HG03039 (cell line): Measurements from ENCODE around the gene ANKMY1.

Experiments used
- ATAC-seq: cut with Tn5 transposase; IDR thresholded peaks from one replicate; pipeline ENCODE4 v1.9.1; 2021; ENCODE audit warnings: mild to moderate bottlenecking, moderate library complexity; ENCODE audit not compliant: unreplicated experiment

The ANKMY1 gene

DNA sequence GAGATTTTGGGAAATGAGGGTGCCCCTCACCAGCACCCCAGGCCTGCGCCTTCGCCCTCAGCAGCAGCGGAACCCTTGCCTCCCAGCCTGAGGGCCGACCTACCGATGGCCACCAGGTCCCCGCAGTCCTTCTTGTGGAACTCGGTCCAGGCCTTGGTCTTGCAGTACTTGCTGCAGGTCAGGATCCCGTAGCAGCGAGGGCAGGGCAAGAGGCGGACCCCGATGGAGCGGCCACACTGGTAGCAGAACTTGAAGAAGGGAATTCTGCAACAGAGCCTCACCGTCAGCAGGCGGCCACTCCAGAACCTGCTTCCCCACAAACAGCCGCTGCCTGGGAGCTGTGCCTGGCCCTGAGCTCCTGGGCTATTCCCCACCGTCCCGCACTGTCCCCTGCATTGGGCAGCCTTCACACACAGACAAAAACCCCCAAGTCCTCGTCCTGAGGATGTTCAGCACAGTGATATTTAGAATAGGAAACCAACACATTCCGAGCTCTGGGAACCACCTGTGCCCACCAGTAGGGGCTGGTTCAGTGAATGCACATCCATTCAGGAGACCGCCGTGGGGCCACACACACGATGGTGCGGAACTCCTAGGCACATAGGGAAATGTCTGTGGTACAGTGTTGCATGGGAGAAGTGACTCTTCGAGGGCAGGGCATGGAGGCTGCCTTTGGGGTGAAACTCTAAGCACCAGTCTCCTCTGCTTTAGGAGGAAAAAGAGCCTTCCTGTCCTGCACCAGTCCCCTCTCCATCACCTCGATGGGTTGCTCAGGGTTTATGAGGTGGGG lies 76.8 kb downstream of the ANKMY1 start:
- no peak for ATAC-seq

GRCh38 chr2:240479111-240479501 lies 78.7 kb downstream of the ANKMY1 start:
- ATAC-seq = no peak

- no peak for ATAC-seq
These were observed 79.3 kb downstream of the ANKMY1 start for GRCh38 chr2:240478346-240479110.

GRCh38 chr2:240477916-240478315 lies 79.9 kb downstream of the ANKMY1 start:
- no peak for ATAC-seq

DNA sequence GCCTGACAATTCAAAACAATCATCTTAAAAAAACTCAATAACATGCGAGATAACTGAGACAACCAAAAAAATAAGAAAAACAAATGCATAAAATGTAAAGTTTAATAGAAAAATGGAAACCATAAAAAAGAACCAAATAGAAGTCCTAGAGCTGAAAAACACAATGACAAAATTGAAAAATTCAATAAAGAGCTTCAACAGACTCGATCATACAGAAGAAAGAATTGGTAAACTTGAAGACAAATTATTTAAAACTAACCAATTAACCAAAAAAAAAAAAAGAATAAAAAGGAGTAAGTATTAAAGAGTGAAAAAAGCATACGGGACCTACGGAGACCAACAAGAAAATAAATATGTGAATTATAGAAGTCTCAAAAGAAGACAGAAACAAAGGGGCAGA lies 84.6 kb downstream of the ANKMY1 start:
- ATAC-seq = no peak

- ATAC-seq = no peak
These were observed 85.6 kb downstream of the ANKMY1 start for GRCh38 chr2:240472078-240472790.

- no peak for ATAC-seq
These were observed 88.0 kb downstream of the ANKMY1 start for GRCh38 chr2:240469740-240470139.

GRCh38 chr2:240469239-240469636 lies 88.5 kb downstream of the ANKMY1 start:
- no peak for ATAC-seq

DNA sequence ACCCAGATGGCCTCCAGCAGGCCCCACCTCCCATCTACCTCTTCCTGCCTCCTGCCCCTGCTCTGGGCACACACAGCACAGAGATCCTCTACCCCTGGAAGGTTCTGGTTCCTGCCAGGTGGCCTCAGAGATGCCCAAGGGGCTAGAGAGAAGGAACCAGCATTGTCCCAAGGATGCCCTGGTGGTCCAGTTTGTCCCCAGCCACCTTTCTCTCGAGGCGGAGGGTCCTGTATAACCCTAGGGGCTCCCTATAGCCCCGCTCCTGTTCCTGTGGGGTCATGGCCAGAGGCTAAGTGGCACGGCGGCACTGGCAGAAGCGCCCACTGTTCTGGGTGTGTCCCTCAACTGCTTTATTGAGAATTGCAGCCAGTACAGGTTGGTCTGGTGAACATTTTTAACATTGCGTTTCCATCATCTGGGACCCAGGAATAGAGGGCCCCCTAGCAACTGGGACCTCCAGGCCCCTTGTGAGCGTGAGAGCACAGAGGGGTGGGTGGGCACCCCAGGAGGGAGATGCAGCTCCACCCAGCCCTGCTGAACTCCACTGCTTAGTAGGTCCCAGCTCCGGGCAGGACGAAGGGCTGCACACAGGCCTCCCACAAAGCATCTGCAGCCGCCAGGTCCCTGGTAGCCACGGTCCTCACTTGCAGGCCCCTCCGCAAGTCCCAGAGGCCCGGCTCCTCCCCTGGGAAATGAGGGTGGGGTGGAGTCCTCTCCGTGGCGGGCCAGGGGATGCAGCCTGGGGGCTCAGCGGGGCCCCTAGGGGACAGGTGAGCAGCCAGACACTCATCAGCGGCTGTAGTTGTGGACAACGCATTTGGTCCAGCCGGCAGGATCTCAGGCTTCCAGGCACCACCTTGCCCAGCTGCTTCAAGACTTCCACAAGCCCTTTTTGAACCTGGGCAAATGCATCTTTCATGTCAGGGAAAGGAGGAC lies 89.2 kb downstream of the ANKMY1 start:
- ATAC-seq = no peak

DNA sequence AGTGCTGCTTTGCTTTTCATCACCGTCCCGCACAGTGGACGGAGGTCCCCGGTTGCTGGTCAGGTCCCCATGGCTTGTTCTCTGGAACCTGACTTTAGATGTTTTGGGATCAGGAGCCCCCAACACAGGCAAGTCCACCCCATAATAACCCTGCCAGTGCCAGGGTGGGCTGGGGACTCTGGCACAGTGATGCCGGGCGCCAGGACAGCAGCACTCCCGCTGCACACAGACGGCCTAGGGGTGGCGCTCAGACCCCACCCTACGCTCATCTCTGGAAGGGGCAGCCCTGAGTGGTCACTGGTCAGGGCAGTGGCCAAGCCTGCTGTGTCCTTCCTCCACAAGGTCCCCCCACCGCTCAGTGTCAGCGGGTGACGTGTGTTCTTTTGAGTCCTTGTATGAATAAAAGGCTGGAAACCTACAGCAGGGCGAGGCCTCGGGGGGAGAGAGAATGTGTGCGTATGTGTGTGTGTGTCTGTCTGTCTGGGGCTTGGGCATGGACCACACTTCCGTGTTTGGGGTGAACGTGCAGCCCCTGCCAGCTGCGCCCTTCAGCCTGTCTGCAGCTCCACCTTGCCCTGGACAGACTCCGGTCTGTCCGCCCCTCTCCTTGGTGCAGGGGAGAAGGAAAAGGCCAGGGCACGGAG lies 90.0 kb downstream of the ANKMY1 start:
- ATAC-seq = no peak

- ATAC-seq = no peak
These were observed 90.6 kb downstream of the ANKMY1 start for GRCh38 chr2:240467149-240467642.

- no peak for ATAC-seq
These were observed 91.1 kb downstream of the ANKMY1 start for GRCh38 chr2:240466579-240467148.

GRCh38 chr2:240465765-240466578 lies 91.8 kb downstream of the ANKMY1 start:
- ATAC-seq = no peak

GRCh38 chr2:240465268-240465764 lies 92.5 kb downstream of the ANKMY1 start:
- no peak for ATAC-seq

GRCh38 chr2:240464514-240465241 lies 93.1 kb downstream of the ANKMY1 start:
- no peak for ATAC-seq

DNA sequence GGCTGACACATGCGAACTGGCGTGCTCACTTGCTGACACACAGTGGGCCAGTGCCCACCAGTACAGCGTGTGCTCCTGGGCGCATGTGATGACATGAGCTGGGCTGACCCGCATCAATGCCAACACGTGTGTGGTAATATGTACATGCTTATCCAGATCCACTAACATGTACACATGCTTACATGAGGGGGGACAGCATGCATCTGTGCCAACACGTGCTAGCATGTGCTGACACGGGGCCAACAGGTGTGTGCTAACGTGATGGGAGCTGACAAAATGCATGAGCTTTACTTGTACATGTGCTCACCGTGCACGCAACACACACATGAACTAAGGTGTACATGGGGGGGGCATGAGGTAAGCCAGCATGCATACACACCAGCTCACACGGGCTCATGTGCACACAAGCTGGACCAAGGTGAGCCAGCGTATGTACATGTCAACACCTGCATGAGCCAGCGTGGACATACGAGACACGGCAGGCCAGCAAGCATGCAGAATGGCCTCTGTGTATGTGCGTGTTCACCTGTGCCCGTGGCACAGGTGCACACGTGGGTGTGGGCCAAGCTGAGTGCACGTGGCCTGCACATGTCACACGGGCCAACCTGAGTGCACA lies 93.8 kb downstream of the ANKMY1 start:
- no peak for ATAC-seq

DNA sequence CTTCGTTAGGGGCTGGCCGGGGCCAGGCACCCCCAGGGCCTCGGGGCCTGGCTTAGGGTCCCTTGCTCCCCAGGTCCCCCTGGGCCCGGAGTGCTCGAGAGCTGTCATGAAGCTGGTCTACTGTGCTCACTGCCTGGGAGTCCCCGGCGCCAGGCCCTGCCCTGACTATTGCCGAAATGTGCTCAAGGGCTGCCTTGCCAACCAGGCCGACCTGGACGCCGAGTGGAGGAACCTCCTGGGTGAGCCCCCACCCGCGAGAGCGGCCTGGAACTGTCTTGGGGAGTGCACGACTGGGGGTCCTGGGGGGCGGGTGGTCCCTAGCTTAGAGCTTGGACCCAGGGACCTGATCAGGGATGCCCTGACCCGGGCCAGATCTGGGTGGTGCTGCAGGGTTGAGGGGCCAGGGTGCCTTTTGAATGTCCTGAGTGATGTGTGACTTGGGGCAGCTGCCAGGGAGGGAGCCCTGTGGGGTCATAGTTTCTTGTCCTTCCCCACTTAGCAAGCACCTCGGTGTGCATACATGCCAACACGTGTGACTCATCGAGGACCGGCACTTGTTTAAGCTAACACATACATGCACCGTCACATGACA lies 94.4 kb downstream of the ANKMY1 start:
- ATAC-seq = no peak
